DLD1 (cell line): ENCODE results near the gene AUH.

ENCODE experiments used
- in situ Hi-C: cut with HindIII; loops from 2 replicates; pipeline ENCODE4 v1.10.0; 2017; ENCODE audit warnings: low sequenced_read_pairs

The AUH gene

DNA sequence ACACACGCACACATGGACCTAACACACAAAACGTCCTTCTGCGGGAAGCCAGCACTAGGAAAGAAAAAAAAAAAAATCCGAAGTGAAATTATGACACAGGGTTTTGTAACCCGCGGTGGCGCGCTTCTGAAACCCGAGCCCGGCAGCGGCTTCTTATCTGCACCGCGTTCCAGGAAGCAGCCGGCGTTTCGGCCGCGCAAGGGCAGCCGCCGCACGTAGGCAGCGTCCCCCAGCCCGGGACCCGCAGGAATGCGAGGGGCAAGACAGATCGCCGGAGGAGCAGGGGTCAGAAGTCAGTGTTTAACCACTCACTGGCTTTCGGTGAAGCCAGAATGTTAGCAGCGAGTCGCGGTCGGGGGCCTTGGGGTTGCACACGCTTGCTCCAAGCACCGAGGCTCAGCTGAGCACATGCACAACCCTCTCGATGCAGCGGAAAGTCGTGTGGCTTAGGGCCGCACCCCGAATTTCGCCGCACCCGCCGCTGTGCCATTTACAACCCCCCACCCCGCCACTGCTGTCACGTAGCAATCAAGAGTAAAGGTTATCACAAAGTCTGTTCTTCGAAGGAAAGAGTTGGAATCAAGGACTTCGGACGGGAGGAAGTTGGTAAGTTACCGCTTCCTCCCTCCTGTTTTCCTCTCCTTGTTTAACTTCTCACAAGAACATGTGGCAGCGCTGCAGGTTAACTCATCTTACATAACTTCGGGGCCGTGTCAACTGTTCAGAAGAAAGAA is 167.9 kb downstream of the AUH start:
- in situ Hi-C loops, result no loop called here

DNA sequence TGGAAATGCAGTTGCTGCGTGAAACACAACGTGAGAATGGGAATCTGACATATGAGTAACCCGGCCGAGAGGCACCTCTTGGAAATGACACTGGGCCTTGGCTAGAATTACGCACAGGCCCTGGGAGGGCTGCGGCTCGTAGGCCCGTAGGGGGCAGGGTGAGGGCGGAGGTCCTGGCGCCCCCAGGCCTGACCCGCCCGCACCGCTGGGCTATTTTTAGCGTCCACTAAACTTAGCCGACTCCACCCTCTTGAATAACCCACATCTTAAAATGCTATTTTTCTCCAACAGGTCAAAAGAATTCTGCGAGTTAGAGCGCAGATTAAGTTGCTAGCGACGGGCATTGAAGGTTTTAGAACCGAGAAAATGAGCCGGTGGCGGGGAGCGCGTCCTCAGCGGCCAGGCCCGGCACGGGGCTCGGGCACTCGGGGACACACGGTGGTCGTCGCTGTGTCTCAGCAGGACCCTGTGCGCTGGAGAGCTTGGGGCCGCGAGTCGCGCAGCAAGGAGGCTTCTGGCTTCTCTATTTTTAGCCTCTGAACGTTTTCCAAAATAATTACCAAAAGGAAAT is 168.5 kb downstream of the AUH start:
- in situ Hi-C loops, result no loop called here

DNA sequence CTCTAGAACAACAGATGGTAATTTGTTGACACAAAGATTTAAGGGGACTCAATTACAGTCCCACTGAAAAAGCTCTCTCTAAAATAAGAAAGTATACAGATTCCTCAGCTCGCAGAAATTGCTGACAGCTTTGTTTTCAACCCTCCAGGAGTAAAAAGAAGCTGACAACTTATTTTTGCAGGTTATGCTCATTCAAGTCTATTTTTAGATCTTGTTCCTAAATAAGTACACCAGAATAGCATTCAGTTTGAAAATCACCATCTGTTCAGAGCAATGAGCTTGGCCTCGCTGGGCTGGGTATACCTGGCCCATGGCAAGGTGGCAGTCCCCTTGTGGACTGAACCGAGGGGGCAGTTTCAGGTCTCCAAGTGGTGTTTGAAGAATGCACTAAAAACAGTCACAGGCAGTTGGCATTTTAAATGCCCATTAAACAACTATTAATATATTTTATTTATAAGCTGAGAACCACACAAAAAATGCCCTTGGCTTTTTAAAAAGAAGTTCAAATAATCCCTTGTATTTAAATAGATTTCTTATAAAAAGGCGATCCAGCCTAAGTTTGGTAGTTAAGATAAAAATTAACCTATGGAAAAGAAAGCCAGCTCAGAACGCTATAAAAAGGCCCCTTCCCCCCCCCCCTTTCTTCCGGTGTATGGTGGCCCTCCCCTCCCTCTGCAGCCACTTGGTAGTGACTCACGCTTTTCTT is 169.2 kb downstream of the AUH start:
- in situ Hi-C loops, result no loop called here

DNA sequence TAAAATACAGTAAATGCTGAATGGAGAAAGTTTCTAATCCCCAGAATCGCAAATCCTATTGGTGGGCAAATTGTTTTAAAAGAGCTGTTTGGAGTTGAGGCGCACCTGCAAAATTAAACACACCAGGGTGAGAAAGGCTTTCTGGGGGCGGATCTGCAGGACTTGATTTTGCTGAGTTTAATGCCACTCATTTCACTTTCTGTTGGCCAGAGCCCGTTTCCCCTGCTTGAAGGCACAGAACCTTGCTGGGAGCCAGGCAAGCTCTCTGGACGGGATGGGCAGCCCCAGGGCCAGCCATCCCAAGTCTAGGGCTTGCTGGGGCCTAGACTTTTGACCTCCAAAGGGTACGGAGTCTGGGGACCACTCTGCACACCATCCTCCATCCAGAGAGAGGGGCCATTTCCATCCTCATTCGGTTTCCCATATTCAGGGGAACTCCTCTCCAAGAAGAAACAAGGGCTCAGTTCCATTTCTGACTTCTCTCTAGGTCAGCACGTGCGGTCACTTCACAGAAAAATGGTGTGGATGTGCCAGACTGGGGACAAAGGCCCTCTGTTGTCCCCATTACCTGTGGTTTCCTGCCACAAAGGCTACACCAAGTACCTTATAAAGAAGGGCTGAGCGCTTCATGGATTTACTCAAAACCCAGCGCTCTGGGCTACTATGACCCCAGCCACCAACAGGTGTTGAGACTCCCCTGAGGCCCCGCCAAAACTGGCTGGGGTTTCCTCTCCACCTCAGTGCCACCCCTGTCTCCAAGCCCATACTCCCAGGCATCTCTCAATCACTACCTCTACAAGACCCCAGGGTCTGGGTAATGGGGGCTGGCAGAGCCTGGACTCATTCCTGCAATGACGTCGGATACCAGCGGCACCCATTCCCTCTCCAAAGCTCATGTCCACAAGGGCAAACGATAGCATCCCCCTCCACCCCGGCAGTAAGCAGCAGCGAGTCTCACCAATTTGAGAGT is 170.0 kb downstream of the AUH start:
- in situ Hi-C loops, result no loop called here

DNA sequence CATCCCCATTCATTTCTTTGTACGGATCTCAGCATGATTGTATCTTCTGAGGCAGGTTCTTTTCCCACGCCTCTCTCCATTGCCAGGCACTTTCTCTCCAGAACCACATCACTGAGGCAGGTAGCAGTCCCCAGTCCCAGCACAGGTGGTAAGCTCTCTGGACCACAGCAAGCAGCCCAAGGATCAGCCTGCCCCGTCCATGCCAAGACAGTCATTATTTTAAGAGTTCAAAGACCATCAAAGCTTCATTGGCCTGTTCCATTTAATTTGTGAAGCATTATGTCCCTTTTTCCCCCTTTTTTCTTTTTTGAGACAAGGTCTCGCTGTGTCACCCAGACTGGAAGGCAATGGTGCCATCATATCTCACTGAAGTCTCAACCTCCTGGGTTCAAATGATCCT is 171.7 kb downstream of the AUH start:
- in situ Hi-C loops, result no loop called here

DNA sequence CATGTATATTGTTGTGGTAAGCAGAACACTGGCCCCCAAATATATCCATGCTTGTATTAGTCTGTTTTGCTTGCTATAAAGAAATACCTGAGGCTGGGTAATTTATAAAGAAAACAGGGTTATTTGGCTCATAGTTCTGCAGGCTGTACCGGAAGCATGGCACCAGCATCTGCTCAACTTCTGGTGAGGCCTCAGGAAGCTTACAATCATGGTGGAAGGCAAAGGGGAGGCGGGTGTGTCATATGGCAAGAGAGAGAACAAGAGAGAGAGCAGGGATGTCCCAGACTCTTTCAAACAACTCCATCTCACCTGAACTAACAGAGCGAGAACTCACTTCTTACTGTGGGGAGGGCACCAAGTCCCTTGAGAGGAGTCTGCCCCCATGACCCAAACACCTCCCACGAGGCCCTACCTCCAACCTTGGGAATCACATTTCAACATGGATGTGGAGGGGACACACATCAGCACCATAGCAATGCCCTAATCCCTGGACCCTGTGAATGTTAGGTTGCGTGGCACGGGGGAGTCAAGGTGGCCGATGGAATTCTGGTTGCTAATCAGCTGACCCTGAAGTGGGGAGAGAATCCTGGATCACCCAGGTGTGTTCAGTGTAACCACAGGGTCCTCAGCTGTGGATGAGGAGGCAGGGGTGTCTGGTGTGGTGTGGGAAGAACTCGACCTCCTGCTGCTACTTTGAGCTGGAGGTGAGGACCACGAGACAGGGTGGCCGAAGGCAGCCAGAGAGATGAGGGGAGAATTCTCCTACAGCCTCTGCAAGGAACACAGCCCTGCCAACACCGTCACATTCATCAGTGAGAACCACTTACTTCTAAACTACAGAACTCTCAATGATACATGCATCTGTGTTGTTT is 172.8 kb downstream of the AUH start:
- in situ Hi-C loops, result no loop called here

DNA sequence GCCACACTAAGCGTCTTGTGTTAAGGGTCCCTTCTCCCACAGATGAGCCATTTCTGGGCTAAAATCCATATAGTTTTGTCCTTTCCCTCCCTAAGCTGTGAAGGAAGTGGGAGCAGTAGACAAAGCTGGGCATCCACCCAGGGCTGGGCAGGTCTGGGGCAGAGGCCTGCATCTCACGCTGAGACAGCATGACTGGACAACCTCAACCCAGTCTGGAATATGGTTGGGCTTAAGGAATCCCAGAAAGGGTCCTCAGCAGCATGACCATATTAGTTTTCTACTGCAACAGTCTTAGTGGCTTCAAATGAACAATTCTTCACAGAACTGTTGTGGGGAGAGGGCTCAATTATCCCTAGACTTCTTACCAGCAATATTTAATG is 173.8 kb downstream of the AUH start:
- in situ Hi-C loops, result no loop called here

DNA sequence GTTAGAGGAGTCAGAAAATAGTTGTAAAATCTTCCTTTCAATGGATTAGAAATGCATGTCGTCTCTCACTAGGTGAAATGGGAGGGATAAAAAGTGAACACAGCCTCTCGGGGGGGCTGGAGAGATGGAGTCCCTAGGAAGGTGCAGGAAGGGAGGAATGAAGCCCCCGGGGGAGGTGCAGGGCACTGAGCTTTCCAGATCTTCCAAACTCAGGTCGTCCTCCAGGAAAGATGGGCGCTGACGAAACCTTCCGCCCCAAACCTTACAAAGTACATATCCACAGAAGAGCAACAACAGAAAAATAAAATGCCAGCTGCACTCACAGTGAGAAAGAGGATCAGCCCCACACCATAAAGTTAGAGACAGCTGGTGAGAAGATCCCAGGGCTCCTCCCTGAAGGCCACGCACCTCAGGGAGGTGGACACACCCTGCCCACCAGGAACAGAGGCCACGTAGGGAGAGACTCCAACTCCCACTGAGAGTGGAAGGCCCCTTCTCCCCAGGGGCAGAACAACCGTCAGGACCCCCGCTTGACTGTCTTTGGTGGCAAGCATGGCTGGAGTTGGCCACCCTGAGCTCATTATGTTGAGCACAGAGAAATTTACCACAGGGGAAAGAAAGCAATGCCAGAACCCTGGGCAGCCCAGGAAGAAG is 174.3 kb downstream of the AUH start:
- in situ Hi-C loops, result no loop called here

DNA sequence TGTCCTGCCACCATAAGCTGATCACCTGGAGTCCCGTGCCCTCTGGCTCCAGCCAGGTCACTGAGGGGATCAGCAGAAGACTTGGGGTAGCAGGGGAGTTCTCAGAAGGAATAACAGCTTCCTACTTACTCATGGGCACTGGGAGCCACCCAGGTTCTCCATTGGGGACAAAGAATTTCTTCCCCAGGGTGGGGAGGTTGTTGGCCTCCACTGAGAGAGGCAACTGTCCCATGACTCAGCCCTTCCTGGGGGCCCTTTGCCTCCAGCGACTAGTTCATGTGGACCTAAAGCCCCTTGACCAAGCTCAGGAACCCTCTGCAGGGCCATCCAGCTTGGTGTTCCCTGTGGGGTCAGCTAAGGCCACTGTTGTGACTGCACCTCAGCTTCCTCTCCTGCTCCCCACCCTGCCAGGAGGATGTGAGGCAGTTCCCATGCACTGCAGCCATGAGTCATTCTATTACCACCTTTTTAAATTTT is 175.0 kb downstream of the AUH start:
- in situ Hi-C loops, result no loop called here

DNA sequence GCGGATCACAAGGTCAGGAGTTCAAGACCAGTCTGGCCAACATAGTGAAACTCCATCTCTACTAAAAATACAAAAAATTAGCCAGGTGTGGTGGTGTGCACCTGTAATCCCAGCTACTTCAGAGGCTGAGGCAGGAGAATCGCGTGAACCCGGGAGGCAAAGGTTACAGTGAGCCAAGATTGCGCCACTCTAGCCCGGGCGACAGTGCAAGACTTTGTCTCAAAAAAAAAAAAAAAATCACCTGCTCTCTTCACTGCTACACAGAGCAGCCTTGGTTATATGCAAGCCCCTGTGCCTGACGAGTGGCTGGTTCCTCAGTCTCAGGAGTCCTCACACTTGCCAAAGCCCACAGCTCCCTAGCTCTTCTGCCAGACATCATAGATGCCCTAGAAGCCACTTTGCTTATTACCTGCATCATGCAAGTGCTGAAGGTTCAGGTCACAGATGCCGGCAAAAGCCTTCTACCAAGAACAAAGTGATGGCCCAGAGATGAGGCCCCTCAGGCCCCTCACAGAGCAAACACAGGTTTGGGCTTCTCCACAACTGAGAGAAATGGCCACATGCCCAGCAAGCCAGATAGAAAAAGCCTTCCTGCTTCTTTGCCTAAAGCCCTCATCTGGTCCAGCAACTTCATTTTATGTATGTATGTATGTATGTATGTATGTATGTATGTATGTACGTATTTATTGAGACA is 176.4 kb downstream of the AUH start:
- in situ Hi-C loops, result no loop called here

DNA sequence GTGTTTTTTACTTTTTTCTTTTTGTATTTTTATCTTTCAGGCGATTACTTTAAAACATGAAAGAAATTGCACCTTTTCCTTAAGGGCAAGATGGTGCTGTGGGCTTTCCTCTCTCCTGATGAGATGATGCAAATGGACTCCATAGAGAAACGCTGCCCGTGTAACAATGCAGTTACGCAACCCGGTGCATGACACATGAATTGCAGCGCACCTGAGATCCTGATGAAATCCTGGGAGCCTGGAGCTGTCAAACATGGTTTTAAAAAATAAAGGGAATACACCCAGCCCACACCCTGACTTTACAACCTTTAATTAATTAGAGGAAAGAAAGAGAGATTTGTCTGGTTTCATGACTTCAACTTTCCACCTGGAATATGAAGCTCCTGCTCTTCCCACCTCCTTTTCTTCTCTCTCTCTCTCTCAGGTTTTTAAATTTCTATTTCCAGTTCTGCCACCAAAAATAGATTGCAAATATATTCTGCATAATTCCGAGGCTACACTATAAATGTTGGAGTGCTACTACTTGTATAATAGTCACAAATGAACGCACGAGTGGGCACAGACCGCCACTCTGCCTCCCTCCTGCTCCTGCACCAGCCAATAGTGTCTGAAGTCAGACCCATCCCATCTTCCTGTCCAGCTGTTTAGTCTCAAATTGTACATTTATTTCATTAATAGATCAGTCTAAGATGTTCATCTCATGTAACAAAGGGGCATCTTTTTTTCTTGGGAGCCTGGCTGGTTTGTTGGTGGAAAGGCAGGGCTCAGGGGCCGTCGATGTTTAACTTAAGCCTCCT is 179.1 kb downstream of the AUH start:
- in situ Hi-C loops, result no loop called here

DNA sequence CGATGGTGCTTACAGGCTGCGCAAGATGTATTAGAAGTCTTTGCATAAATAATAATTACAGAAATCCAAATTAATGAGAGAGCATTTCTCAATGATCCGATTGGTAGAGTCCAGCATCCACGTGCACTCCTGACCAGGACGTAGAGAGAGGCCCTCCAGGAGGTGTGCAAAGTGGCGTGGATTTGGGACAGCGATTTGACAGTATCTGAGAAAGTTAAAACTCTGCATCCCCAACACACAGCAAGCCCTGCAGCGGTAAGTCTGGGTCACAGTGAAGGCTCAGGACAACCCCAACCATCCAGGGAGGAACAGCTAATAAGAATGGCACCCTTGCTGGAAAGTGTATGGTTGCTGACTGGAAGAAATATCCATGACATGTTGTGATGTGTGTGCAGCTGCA is 180.2 kb downstream of the AUH start:
- in situ Hi-C loops, result no loop called here

DNA sequence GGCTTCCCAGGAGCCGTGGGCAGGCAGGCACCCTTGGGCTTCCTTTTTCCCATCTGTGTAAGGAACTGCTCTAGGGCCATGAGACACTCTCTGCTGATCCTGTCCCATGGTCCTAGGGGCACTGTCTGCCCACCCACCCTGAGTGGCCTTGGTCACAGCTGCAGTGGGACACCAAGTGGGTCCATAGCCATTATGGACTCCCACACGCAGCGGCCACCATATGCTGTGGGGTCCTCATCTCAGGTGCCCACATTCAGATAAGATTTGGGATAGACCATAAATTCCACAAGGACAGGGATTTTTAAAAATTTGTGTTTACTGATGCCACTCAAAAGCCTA is 180.8 kb downstream of the AUH start:
- in situ Hi-C loops, result no loop called here

DNA sequence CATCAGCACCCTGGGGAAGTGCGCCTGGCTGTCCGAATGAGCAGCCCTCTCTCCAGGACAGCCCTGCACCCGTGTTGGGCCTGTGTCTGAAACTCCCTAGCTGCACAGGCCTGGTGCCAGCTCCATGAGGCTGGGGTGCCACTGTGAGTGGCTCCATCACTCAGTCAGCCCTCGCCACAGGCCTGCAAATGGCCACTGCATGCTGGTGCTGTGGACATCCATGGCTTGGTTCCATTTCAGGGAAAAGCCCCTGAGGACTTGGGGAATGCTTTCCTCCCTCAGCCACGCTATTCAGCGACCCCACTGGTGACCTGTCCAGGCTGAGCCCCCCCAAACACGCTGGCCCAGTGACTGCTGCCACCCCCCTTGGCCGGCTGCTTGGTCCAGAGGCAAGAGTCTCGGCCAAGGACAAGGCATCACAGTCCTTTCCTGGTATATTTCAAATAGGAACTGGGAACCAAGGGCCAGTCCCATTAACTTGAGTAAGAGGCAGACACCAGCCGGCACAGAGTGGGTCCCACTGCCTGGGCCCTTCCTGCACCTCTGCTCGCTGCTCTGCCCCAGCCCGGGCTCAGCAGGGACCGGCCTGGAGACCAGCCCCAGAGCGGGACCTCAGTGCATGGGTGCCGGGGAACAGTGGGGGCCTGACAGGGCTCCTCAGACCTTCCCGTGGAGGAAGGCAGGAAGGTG is 181.3 kb downstream of the AUH start:
- in situ Hi-C loops, result no loop called here

DNA sequence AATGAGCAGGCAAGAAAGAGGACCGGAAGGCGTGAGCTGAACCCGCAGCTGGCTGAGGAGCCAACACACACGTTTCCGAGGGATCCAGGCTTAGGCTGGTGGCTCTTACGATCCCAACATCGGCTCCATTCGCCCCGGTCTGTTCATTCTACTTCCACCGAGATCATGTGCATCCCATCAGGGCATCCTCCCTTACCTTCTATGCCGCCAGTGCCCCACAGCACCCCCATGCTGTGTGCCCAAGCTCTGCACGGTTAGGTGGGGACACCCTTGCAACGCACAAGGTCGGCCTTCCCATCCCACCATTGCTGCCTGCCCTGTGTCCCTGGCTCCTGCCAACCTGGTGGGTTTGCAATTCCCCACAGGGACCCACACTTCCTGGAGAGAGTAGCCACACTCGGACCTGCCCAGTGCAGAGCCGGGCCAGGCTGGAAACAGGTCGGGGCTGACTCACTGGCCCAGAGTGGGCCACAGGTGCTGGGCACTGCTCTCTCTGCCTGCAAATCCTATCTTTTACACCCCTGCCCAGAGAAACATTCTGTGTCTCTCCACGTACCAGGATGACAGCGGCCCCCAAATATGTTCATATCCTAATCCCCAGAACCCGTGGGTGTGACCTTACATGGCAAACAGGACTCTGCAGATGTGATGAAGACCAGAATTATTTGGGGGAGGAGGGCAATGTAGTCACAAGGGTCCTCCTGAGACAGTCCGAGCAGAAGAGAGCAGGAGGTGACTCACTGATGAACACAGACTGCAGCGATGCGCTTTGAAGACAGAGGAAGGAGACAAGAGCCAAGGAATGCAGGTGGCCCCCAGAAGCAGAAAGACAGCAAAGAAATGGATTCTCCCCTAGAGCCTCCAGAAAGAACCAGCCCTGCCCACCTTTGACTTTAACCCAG is 182.2 kb downstream of the AUH start:
- in situ Hi-C loops, result no loop called here

DNA sequence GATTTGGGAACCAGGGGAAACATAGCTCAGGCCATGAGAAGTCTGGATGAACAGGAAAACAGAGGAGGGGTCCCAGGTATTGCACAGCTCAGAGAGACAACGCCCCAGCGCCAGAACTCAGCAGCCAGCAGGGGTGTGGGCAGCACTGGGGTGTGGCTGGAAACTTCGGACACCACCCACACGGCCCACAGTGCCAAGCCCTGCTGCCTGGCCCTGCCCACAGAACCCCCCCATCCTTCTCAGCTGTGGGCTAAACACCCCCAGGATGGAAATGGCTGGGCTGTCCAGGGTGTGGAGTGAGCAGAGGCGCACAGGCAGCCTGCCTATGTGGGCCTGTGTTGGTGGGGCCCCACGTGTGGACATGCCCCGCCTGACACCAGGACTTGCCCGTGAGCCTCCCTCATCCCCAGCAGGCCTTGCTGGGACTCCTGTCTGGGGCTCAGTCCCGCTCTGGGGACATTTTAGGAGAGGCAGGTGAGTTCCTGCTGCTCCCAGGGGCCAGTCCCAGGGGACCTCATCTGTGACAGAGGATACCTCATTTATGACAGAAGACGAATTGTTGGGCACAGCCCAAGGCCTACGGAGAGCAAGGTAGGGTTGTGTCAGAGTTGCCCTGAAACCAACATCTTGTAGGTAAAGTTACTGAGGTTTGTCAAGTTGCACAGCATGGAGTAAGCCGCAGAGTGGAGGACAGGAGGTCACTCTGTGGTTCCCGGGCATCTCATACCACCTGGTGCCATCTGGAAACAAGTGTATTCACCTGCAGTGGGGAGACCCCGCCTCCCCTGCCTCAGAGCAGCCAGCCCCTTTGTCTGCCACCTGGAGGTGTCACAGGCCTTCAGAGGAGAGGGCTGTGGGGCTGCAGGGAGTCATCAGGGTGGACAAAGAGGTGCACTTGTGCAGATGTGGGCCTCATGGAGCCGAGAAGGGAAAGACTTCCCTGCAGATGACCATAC is 183.2 kb downstream of the AUH start:
- in situ Hi-C loops, result no loop called here
